ENCODE measurements around the gene REPS2.

DNA sequence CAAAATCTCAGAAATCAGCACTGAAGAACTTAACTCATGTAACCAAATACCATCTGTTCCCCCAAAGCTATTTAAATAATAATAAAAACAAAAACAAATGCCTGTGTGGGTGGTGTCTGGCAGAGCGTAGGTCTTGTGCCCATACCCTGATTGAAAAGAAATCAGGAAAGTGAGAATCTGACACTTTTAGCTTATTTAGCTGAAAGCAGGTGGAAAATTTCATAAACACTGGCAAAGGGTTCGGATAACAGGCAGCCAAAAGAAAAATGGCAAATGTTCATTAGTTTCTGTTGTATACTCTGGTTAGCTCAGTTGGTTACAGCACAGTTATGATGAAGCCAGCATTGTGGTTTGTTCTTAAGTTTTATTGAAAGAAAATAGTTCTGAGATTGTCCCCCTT is 48.3 kb downstream of the REPS2 start:
- no peak for TF ChIP-seq EZH2 (IDR thresholded peaks at IDR 0.05; ENCODE audit: insufficient read depth, low read length)
- TF ChIP-seq CTCF (IDR thresholded peaks at IDR 0.05; ENCODE audit: insufficient read depth, low read depth, low read length), result no peak

Measured in astrocyte (in vitro differentiated cells and primary cell).